K562 (cell line): ENCODE results near the gene CCDC78. TPM values are rescaled to one million over a fixed set of nuclear protein-coding genes. Genes with fewer than 3 reads are reported as not detected.

Experiments used
- CEBPG ChIP-seq, 3 experiments: fragments of 200-800 bp in 1 of 3; sonication (Bioruptor generic) in 1 of 3; sonication (generic) in 1 of 3; formaldehyde crosslinking in 1 of 3; IDR thresholded peaks in 2 of 3; conservative IDR thresholded peaks in 1 of 3; 2 replicates each; pipeline versions ENCODE4 v1.6.1 to v1.8.0; 2016 to 2022; ENCODE audit warnings: missing compliant biosample characterization in 2 of 3, missing genetic modification characterization in 2 of 3, mild to moderate bottlenecking in 1 of 3, missing genetic modification reagents in 1 of 3
- GATAD2B ChIP-seq: fragments of 450-650 bp; IDR thresholded peaks from 2 replicates; pipeline ENCODE4 v1.6.1; 2017; ENCODE audit warnings: mild to moderate bottlenecking, borderline replicate concordance
- HNRNPLL ChIP-seq: fragments of 200-400 bp; formaldehyde crosslinking; IDR thresholded peaks from 2 replicates; pipeline ENCODE4 v1.6.1; 2017; ENCODE audit warnings: low read length, low read depth, mild to moderate bottlenecking; ENCODE audit not compliant: poor library complexity, severe bottlenecking
- NR2C1 ChIP-seq, 2 experiments: fragments of 450-650 bp; IDR thresholded peaks; 2 replicates each; pipeline ENCODE4 v1.6.1; 2017; ENCODE audit warnings: mild to moderate bottlenecking in 2 of 2, antibody characterized with exemption in 1 of 2, inconsistent platforms in 1 of 2, missing compliant biosample characterization in 1 of 2, missing genetic modification characterization in 1 of 2
- RBM17 ChIP-seq: fragments of 200-400 bp; formaldehyde crosslinking; IDR thresholded peaks from 2 replicates; pipeline ENCODE4 v1.6.1; 2017; ENCODE audit warnings: low read depth, mild to moderate bottlenecking, low read length, borderline replicate concordance
- RCOR1 ChIP-seq, 2 experiments: IDR thresholded peaks; 2 replicates each; pipeline ENCODE4 v1.6.1; 2012; ENCODE audit warnings: low read depth in 2 of 2, low read length in 2 of 2, borderline replicate concordance in 1 of 2, improper control_type of control experiment in 1 of 2
- RUNX1 ChIP-seq: sonication (generic); IDR thresholded peaks from 2 replicates; pipeline ENCODE4 v1.6.1; 2016; ENCODE audit warnings: antibody characterized with exemption, low read depth
- SREBF2 ChIP-seq: sonication (generic); formaldehyde crosslinking; IDR thresholded peaks from 2 replicates; pipeline ENCODE4 v1.4.0; 2020; ENCODE audit warnings: mild to moderate bottlenecking, missing genetic modification reagents
- TEAD1 ChIP-seq, 2 experiments: fragments of 450-650 bp in 1 of 2; sonication (generic) in 1 of 2; formaldehyde crosslinking; IDR thresholded peaks; 2 replicates each; pipeline versions ENCODE4 v1.4.0 to v1.8.0; 2020 to 2022; ENCODE audit warnings: mild to moderate bottlenecking in 2 of 2, missing genetic modification reagents in 1 of 2
- TFAP4 ChIP-seq: sonication (generic); formaldehyde crosslinking; IDR thresholded peaks from 2 replicates; pipeline ENCODE4 v1.8.0; 2022; ENCODE audit warnings: missing genetic modification reagents, mild to moderate bottlenecking, moderate library complexity, borderline replicate concordance
- VEZF1 ChIP-seq: fragments of 200-800 bp; sonication (Bioruptor generic); IDR thresholded peaks from 2 replicates; pipeline ENCODE4 v1.6.1; 2017; ENCODE audit warnings: missing genetic modification characterization, missing compliant biosample characterization
- ZNF445 ChIP-seq: fragments of 250-450 bp; sonication (Bioruptor Pico); IDR thresholded peaks from 2 replicates; pipeline ENCODE4 v1.4.0; 2020; ENCODE audit warnings: low read depth, mild to moderate bottlenecking, moderate library complexity
- polyA plus RNA-seq, 8 experiments: library from polyadenylated mRNA; depleted of rRNA in 4 of 8; stranded (reverse) in 5 of 8; unstranded in 3 of 8; fragments of >200 nt; fragmentation: Nextera tagmentation in 2 of 8; fragmentation: Illumina TruSeq in 1 of 8; extraction: Ambion mirVana in 2 of 8; extraction: Trizol in 1 of 8; gene quantifications; 2 replicates each; pipeline versions ENCODE4 v1.2.1 to v1.2.3, GENCODE V29; 2011 to 2014; ENCODE audit warnings: inconsistent platforms in 1 of 8, missing spikeins in 1 of 8
- total RNA-seq, 7 experiments: library from RNA; depleted of rRNA in 6 of 7; stranded (reverse); fragments of >200 nt in 6 of 7; fragmentation: Illumina TruSeq in 2 of 7; extraction: Trizol in 2 of 7; gene quantifications; 2 replicates each; pipeline versions ENCODE4 v1.2.1 to v1.2.3, GENCODE V29; 2011 to 2021; ENCODE audit warnings: low replicate concordance in 1 of 7
- TF ChIP-seq, protein P1 (sequence below): fragments of 250-450 bp; sonication (Bioruptor Pico); IDR thresholded peaks from 2 replicates; pipeline ENCODE4 v1.4.0; 2020; ENCODE audit warnings: mild to moderate bottlenecking
- TF ChIP-seq, protein P2 (sequence below): IDR thresholded peaks from 2 replicates; pipeline ENCODE4 v1.6.1; 2011; ENCODE audit warnings: borderline replicate concordance, low read depth, mild to moderate bottlenecking, moderate library complexity, low read length; ENCODE audit not compliant: insufficient read depth, poor library complexity, severe bottlenecking
- TF ChIP-seq, protein P3 (sequence below): fragments of 450-650 bp; IDR thresholded peaks from 2 replicates; pipeline ENCODE4 v1.6.1; 2017; ENCODE audit warnings: mild to moderate bottlenecking, moderate library complexity

The CCDC78 gene
- total and polyA plus RNA-seq, 9 of the 15 experiments (the other 6 are each of a cell fraction or from before 2014, with no cell fraction given) = 0.24 to 17.7 (median 2.9) TPM

DNA sequence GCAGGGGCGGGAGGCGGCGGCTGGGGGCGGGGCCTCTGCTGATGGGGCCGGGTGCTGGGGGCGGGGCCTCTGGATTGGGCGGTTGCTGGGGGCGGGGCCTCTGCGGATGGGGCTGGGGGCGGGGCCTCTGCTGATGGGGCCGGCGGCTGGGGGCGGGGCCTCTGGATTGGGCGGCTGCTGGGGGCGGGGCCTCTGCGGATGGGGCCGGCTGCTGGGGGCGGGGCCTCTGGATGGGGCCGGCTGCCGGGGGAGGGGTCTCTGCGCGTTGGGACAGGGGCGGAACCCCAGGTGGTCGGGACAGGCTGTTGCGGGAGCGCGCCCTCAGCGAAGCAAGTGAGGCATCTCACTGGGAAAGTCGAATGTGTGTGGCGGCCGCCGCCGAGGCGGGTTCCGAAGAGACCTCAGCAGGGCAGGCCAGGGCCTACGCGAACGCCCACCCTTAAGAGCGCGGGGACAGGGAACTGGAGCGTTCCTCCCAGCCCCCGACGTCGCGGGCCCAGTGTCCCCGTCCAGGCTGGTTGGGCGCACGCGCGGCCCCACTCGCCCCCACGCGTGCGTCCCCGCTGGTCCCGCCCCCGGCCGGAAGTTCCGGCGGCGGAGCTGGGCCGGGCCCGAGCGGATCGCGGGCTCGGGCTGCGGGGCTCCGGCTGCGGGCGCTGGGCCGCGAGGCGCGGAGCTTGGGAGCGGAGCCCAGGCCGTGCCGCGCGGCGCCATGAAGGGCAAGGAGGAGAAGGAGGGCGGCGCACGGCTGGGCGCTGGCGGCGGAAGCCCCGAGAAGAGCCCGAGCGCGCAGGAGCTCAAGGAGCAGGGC, 46.2 kb downstream of the CCDC78 start, which contains the start of gene STUB1 (continued):
- no peak for TF ChIP-seq NR2C1 (IDR thresholded peaks at IDR 0.05)
- TF ChIP-seq NR2C1 (tag; IDR thresholded peaks at IDR 0.05) = no peak
- TF ChIP-seq RCOR1 (IDR thresholded peaks at IDR 0.05; ENCODE audit: borderline replicate concordance in 1 of 2, low read depth in 2 of 2, low read length in 2 of 2) = 0 out of 4 replicates have a peak, but pooled peaks of 1 of the 2 experiments have one; percentile 19
- no peak for TF ChIP-seq HNRNPLL
- TF ChIP-seq, protein P1, sequence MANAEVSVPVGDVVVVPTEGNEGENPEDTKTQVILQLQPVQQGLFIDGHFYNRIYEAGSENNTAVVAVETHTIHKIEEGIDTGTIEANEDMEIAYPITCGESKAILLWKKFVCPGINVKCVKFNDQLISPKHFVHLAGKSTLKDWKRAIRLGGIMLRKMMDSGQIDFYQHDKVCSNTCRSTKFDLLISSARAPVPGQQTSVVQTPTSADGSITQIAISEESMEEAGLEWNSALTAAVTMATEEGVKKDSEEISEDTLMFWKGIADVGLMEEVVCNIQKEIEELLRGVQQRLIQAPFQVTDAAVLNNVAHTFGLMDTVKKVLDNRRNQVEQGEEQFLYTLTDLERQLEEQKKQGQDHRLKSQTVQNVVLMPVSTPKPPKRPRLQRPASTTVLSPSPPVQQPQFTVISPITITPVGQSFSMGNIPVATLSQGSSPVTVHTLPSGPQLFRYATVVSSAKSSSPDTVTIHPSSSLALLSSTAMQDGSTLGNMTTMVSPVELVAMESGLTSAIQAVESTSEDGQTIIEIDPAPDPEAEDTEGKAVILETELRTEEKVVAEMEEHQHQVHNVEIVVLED (CRISPR knock-in tag) = peak; percentile 61; the same call in 1 of the 2 replicates
- TF ChIP-seq, protein P2, sequence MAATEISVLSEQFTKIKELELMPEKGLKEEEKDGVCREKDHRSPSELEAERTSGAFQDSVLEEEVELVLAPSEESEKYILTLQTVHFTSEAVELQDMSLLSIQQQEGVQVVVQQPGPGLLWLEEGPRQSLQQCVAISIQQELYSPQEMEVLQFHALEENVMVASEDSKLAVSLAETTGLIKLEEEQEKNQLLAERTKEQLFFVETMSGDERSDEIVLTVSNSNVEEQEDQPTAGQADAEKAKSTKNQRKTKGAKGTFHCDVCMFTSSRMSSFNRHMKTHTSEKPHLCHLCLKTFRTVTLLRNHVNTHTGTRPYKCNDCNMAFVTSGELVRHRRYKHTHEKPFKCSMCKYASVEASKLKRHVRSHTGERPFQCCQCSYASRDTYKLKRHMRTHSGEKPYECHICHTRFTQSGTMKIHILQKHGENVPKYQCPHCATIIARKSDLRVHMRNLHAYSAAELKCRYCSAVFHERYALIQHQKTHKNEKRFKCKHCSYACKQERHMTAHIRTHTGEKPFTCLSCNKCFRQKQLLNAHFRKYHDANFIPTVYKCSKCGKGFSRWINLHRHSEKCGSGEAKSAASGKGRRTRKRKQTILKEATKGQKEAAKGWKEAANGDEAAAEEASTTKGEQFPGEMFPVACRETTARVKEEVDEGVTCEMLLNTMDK = no peak
- 0 out of 4 replicates have a peak, but pooled peaks of 1 of the 2 experiments have one; percentile 13 for TF ChIP-seq TEAD1 (CRISPR knock-in tag; IDR thresholded peaks at IDR 0.05)
- peak; percentile 84 for TF ChIP-seq VEZF1 (CRISPR knock-in tag)
- TF ChIP-seq, protein P3, sequence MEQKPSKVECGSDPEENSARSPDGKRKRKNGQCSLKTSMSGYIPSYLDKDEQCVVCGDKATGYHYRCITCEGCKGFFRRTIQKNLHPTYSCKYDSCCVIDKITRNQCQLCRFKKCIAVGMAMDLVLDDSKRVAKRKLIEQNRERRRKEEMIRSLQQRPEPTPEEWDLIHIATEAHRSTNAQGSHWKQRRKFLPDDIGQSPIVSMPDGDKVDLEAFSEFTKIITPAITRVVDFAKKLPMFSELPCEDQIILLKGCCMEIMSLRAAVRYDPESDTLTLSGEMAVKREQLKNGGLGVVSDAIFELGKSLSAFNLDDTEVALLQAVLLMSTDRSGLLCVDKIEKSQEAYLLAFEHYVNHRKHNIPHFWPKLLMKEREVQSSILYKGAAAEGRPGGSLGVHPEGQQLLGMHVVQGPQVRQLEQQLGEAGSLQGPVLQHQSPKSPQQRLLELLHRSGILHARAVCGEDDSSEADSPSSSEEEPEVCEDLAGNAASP = no peak
- no peak for TF ChIP-seq RUNX1
- TF ChIP-seq RBM17 = no peak
- peak; percentile 66; the same call in 1 of the 2 replicates for TF ChIP-seq TFAP4 (CRISPR knock-in tag)
- TF ChIP-seq SREBF2 (CRISPR knock-in tag) = no peak
- TF ChIP-seq CEBPG (CRISPR knock-in tag; IDR thresholded peaks at IDR 0.05) = no peak
- no peak for TF ChIP-seq CEBPG (tag; conservative IDR thresholded peaks at IDR 0.05 in 1 of 2, IDR thresholded peaks at IDR 0.05 in 1 of 2)
- TF ChIP-seq ZNF445 (CRISPR knock-in tag) = no peak
- peak; percentile 93 for TF ChIP-seq GATAD2B
